ENCODE data around the gene GUCD1. TPM values are rescaled to one million over a fixed set of nuclear protein-coding genes. Genes with fewer than 3 reads are reported as not detected.
"Not testable (repeated sequence)": the region's sequence is repeated elsewhere in the genome, so short reads cannot be mapped to it uniquely, and the experiment has no call there.

GUCD1 gene
- polyA plus RNA-seq (2011; rRNA removed), result 37.1 and 48.2 TPM in 2 replicates
- polyA plus RNA-seq (2012; cell fraction: cytosol; rRNA removed), result 61.5 and 76.8 TPM in 2 replicates
- 61.6 and 75.0 TPM in 2 replicates for polyA plus RNA-seq (2012; cell fraction: nucleus; rRNA removed)
- polyA plus RNA-seq (2017; fragmentation: RNase III; extraction: RNeasy Plus Mini Kit Qiagen cat#74134 plus additional on column Dnase treatment), result 37.7 to 43.8 TPM (median 43.5 TPM) in 3 replicates
- 78.9 and 81.9 TPM in 2 replicates for polyA minus RNA-seq (2011; rRNA and poly(A)+ RNA removed)

GRCh38 chr22:24554313-24555164 lies at the start of gene GUCD1:
TSS of gene GUCD1 (minus strand) at chr22:24555138. CDS start at chr22:24554991, 147 bp downstream.
- Histone ChIP-seq H3K4me3 (peak within 1 kb of the TSS; percentile 99), H3K9me3 (no peaks in the 10 kb centered on the region), H3K4me1 (peaks cover 43% of the 10 kb centered on the region), H3K27ac (peak within 1 kb of the TSS; percentile 96 to 98), H3K4me2 (peak within 1 kb of the TSS; percentile 97)
- POLR2A ChIA-PET, result interaction anchor here (0.8 to 1.0 kb wide), 3 partner anchors 8 to 263 kb away, joined by 3 to 6 read pairs (median 5); no protein-coding TSS in a partner anchor
- FAIRE-seq (no peak), ATAC-seq (peak in 1 of 2 experiments; percentile 43; a peak in 4 of 6 replicates), DNase-seq (ENCODE audit: low read depth in 1 of 2, low spot score in 1 of 2) (no peak)
- 6% methylated on average over 18 of the region's 64 CpGs for WGBS (ENCODE audit: missing lambda C conversion rate)
- no peak for TF ChIP-seq HMGXB4 (CRISPR knock-in tag; IDR thresholded peaks at IDR 0.05; ENCODE audit: borderline replicate concordance)
- no peak for TF ChIP-seq HOXA7 (CRISPR knock-in tag; IDR thresholded peaks at IDR 0.05)
- peak; percentile 44; the same call in 1 of the 2 replicates for TF ChIP-seq POLR2A (IDR thresholded peaks at IDR 0.05; ENCODE audit: low read length)
- no peak for TF ChIP-seq JUNB (IDR thresholded peaks at IDR 0.05)
- TF ChIP-seq CHD4 (IDR thresholded peaks at IDR 0.05; ENCODE audit: borderline replicate concordance), result no peak
- no peak for TF ChIP-seq KDM1A (IDR thresholded peaks at IDR 0.05; ENCODE audit: low read depth)
- no peak for TF ChIP-seq CBX8 (IDR thresholded peaks at IDR 0.05)
- no peak; the same call in 1 of the 2 replicates for TF ChIP-seq PHF8 (IDR thresholded peaks at IDR 0.05; ENCODE audit: borderline replicate concordance, low read depth)
- no peak for TF ChIP-seq HEYL (CRISPR knock-in tag; IDR thresholded peaks at IDR 0.05)
- CTCF ChIA-PET, result interaction anchor here (0.7 to 1.3 kb wide), 3 partner anchors 17 to 24 kb away, joined by 3 to 5 read pairs (median 4); no protein-coding TSS in a partner anchor

- POLR2A ChIA-PET, result interaction anchor here (0.6 kb wide), 1 partner anchor 11 kb away, joined by 3 read pairs; the partner anchor contains the start of gene LRRC75B
- Histone ChIP-seq H3K4me3 (peak overlapping the region; percentile 58), H3K27ac (peak overlapping the region; percentile 87 to 94), H3K4me2 (peak overlapping the region; percentile 97), H3K4me1 (peaks cover 54% of the 10 kb centered on the region)
- 16% methylated on average over 12 of the region's 18 CpGs for WGBS (ENCODE audit: missing lambda C conversion rate)
- FAIRE-seq, H3K9me3 ChIP-seq, CTCF ChIA-PET: not testable (repeated sequence)
- TF ChIP-seq CEBPB (IDR thresholded peaks at IDR 0.05) (peak in 1 of 2 experiments; percentile 44; a peak in 1 of 4 replicates), CTCF (IDR thresholded peaks at IDR 0.05) (peak; percentile 36)
- peak in 1 of 2 experiments; percentile 37 for DNase-seq (ENCODE audit: low read depth in 1 of 2, low spot score in 1 of 2)
- peak; percentile 27 to 56; a peak in 4 of 6 replicates for ATAC-seq
These were observed 49.1 kb upstream of the GUCD1 start for GRCh38 chr22:24603770-24604629.

- H3K9me3 ChIP-seq, CTCF ChIA-PET, FAIRE-seq: not testable (repeated sequence)
- TF ChIP-seq KDM1A (IDR thresholded peaks at IDR 0.05; ENCODE audit: low read depth), result peak; percentile 91
- TF ChIP-seq MAX (IDR thresholded peaks at IDR 0.05), result peak; percentile 12; the same call in 1 of the 2 replicates
- TF ChIP-seq HDAC2 (IDR thresholded peaks at IDR 0.05), result 0 out of 2 replicates have a peak, but pooled peaks have one; percentile 64
- peak; percentile 95 for TF ChIP-seq ZFP36 (IDR thresholded peaks at IDR 0.05; ENCODE audit: borderline replicate concordance, partially characterized antibody)
- DNase-seq (ENCODE audit: low read depth in 1 of 2, low spot score in 1 of 2) (peak in 1 of 2 experiments; percentile 43), ATAC-seq (peak in 1 of 2 experiments; percentile 9; a peak in 3 of 6 replicates)
- Histone ChIP-seq H3K4me1 (peaks cover 49% of the 10 kb centered on the region), H3K4me3 (peak within 1 kb of the TSS; percentile 58), H3K27ac (peak within 1 kb of the TSS; percentile 87 to 94), H3K4me2 (peak within 1 kb of the TSS; percentile 97)
- 13% methylated on average over 3 of the region's 22 CpGs for WGBS (ENCODE audit: missing lambda C conversion rate)
- POLR2A ChIA-PET, result interaction anchor here (0.6 kb wide), 1 partner anchor 10 kb away, joined by 3 read pairs; the partner anchor contains the start of gene LRRC75B
These were observed 48.2 kb upstream of the GUCD1 start, which contains the start of gene GGT1 for GRCh38 chr22:24602847-24603769. TSS of gene GGT1 (plus strand) at chr22:24603193. CDS start at chr22:24611082, 7,889 bp downstream.

GRCh38 chr22:24602105-24602749 lies 47.3 kb upstream of the GUCD1 start:
- DNase-seq (ENCODE audit: low read depth in 1 of 2, low spot score in 1 of 2); H3K4me3 ChIP-seq; CTCF ChIA-PET; H3K9me3 ChIP-seq; FAIRE-seq; ATAC-seq; POLR2A ChIA-PET: not testable (repeated sequence)
- 72% methylated on average over 8 of the region's 11 CpGs for WGBS (ENCODE audit: missing lambda C conversion rate)
- Histone ChIP-seq H3K4me1 (peaks cover 47% of the 10 kb centered on the region), H3K27ac (peak overlapping the region; percentile 87 to 94), H3K4me2 (peak overlapping the region; percentile 97)
